H1 (cell line): ENCODE measurements around the gene LSR. TPM values are rescaled to one million over a fixed set of nuclear protein-coding genes. Genes with fewer than 3 reads are reported as not detected.

Source experiments
- CTCF ChIA-PET: fragments of 300-600 bp; sonication (Branson Sonifier 250); formaldehyde crosslinking; loops from one replicate; lab custom pipeline; 2021; ENCODE audit not compliant: partially characterized antibody; lab: Charles Lee
- POLR2A ChIA-PET: fragments of 300-600 bp; sonication (Branson Sonifier 250); formaldehyde crosslinking; loops from one replicate; lab custom pipeline; 2021; ENCODE audit warnings: inconsistent platforms; ENCODE audit not compliant: partially characterized antibody; lab: Charles Lee
- DNase-seq, 2 experiments: peaks; one replicate each; pipeline versions ENCODE4 v3.0.0 to v3.0.0-alpha.2; 2010 to 2022; ENCODE audit warnings: low spot score in 2 of 2, low read depth in 1 of 2, mixed read lengths in 1 of 2
- FAIRE-seq: peaks from 2 replicates; lab custom pipeline; 2011; peaks lifted over from hg19 to GRCh38; lab: Jason Lieb, UNC
- H2AFZ ChIP-seq: 2 replicates; pipeline ENCODE4 v1.8.1; 2012; ENCODE audit warnings: low read length, inconsistent platforms
- H2AK5ac ChIP-seq: 2 replicates; pipeline ENCODE4 v1.6.1; 2013; ENCODE audit warnings: low read depth, low read length
- H2BK120ac ChIP-seq: replicated peaks from 2 replicates; pipeline ENCODE3; 2013; ENCODE audit warnings: low read depth, low read length, inconsistent platforms
- H2BK12ac ChIP-seq: 2 replicates; pipeline ENCODE4 v1.6.1; 2013; ENCODE audit warnings: low read depth, low read length
- H2BK15ac ChIP-seq: 2 replicates; pipeline ENCODE4 v1.6.1; 2013; ENCODE audit warnings: low read length
- H2BK20ac ChIP-seq: 2 replicates; pipeline ENCODE4 v1.6.1; 2013; ENCODE audit warnings: low read length
- H2BK5ac ChIP-seq: 2 replicates; pipeline ENCODE4 v1.6.1; 2013; ENCODE audit warnings: low read depth, low read length
- H3K14ac ChIP-seq: 2 replicates; pipeline ENCODE4 v1.6.1; 2013; ENCODE audit warnings: inconsistent platforms; ENCODE audit not compliant: insufficient read length
- H3K18ac ChIP-seq: 2 replicates; pipeline ENCODE4 v1.6.1; 2013; ENCODE audit warnings: low read length; ENCODE audit errors: extremely low read depth
- H3K23ac ChIP-seq: 2 replicates; pipeline ENCODE4 v1.6.1; 2013; ENCODE audit warnings: inconsistent platforms; ENCODE audit not compliant: insufficient read length
- H3K23me2 ChIP-seq: 2 replicates; pipeline ENCODE4 v1.6.1; 2013; ENCODE audit warnings: low read depth, low read length
- H3K27ac ChIP-seq: 2 replicates; pipeline ENCODE4 v1.6.1; 2011; ENCODE audit warnings: low read depth, low read length, inconsistent platforms
- H3K27me3 ChIP-seq, 4 experiments: replicated peaks in 1 of 4; 1 replicate in 1 of 4; 2 replicates in 3 of 4; pipeline versions ENCODE4 v1.6.1 to v1.8.1; 2011 to 2013; ENCODE audit warnings: low read length in 3 of 4, mild to moderate bottlenecking in 3 of 4, inconsistent platforms in 2 of 4, mixed read lengths in 2 of 4, moderate library complexity in 1 of 4; ENCODE audit not compliant: control insufficient read depth in 3 of 4, insufficient read depth in 3 of 4; ENCODE audit errors: extremely low read depth in 1 of 4
- H3K36me3 ChIP-seq, 4 experiments: 2 replicates each; pipeline versions ENCODE4 v1.6.1 to v1.8.1; 2011 to 2013; ENCODE audit warnings: mild to moderate bottlenecking in 4 of 4, low read length in 3 of 4, moderate library complexity in 2 of 4, control low read depth in 1 of 4, inconsistent platforms in 1 of 4; ENCODE audit not compliant: insufficient read depth in 4 of 4, control insufficient read depth in 2 of 4
- H3K4ac ChIP-seq: replicated peaks from 2 replicates; pipeline ENCODE3; 2013; ENCODE audit warnings: low read length, low read depth, mixed read lengths, inconsistent platforms; ENCODE audit not compliant: insufficient read length
- H3K4me1 ChIP-seq, 4 experiments: replicated peaks in 1 of 4; 1 replicate in 1 of 4; 2 replicates in 3 of 4; pipeline versions ENCODE4 v1.6.1 to v1.8.1; 2011 to 2013; ENCODE audit warnings: low read length in 3 of 4, inconsistent platforms in 2 of 4, mixed read lengths in 1 of 4; ENCODE audit not compliant: insufficient read depth in 4 of 4, control insufficient read depth in 3 of 4
- H3K4me2 ChIP-seq, 2 experiments: 2 replicates each; pipeline versions ENCODE4 v1.6.1 to v1.8.1; 2011 to 2013; ENCODE audit warnings: low read depth in 2 of 2, low read length in 2 of 2, control low read depth in 1 of 2, inconsistent platforms in 1 of 2, mild to moderate bottlenecking in 1 of 2; ENCODE audit not compliant: insufficient read depth in 1 of 2
- H3K4me3 ChIP-seq, 4 experiments: fragments of 200-600, 300-600 bp in 1 of 4; sonication (generic), shearing (Covaris generic), sonication (Bioruptor Twin) in 1 of 4; 2 replicates each; pipeline versions ENCODE4 v1.5.1 to v1.8.1; 2011 to 2016; ENCODE audit warnings: low read length in 4 of 4, low read depth in 3 of 4, control low read depth in 2 of 4, inconsistent platforms in 2 of 4, mild to moderate bottlenecking in 2 of 4, mixed read lengths in 1 of 4, moderate library complexity in 1 of 4; ENCODE audit not compliant: insufficient read depth in 2 of 4; ENCODE audit errors: extremely low read depth in 1 of 4
- H3K56ac ChIP-seq: replicated peaks from 2 replicates; pipeline ENCODE3; 2013; ENCODE audit warnings: low read depth, mild to moderate bottlenecking, mixed read lengths, low read length, inconsistent platforms; ENCODE audit not compliant: insufficient read length
- H3K79me1 ChIP-seq: 2 replicates; pipeline ENCODE4 v1.6.1; 2013; ENCODE audit warnings: low read depth, low read length, control low read depth
- H3K79me2 ChIP-seq, 2 experiments: 2 replicates each; pipeline versions ENCODE4 v1.6.1 to v1.8.1; 2012 to 2013; ENCODE audit warnings: low read length in 2 of 2, mild to moderate bottlenecking in 2 of 2, inconsistent platforms in 1 of 2; ENCODE audit not compliant: insufficient read depth in 2 of 2, control insufficient read depth in 1 of 2
- H3K9ac ChIP-seq, 4 experiments: replicated peaks in 1 of 4; 1 replicate in 1 of 4; 2 replicates in 3 of 4; pipeline versions ENCODE4 v1.6.1 to v1.8.1; 2011 to 2013; ENCODE audit warnings: low read depth in 3 of 4, low read length in 3 of 4, control low read depth in 2 of 4, mild to moderate bottlenecking in 2 of 4, moderate library complexity in 2 of 4, inconsistent platforms in 1 of 4; ENCODE audit errors: extremely low read depth in 1 of 4
- H3K9me3 ChIP-seq, 2 experiments: 2 replicates each; pipeline versions ENCODE4 v1.6.1 to v1.8.1; 2012 to 2013; ENCODE audit warnings: mild to moderate bottlenecking in 2 of 2, moderate library complexity in 2 of 2, control low read depth in 1 of 2, inconsistent platforms in 1 of 2, low read depth in 1 of 2, low read length in 1 of 2, mixed read lengths in 1 of 2; ENCODE audit not compliant: insufficient read depth in 2 of 2
- H4K20me1 ChIP-seq, 2 experiments: replicated peaks in 1 of 2; 2 replicates each; pipeline versions ENCODE3 to v1.8.1; 2011 to 2013; ENCODE audit warnings: inconsistent platforms in 2 of 2, low read length in 2 of 2, mild to moderate bottlenecking in 1 of 2; ENCODE audit not compliant: insufficient read depth in 2 of 2, control insufficient read depth in 1 of 2
- H4K5ac ChIP-seq: 2 replicates; pipeline ENCODE4 v1.6.1; 2013; ENCODE audit warnings: low read length, low read depth, mixed read lengths, inconsistent platforms; ENCODE audit not compliant: insufficient read length
- H4K8ac ChIP-seq: 2 replicates; pipeline ENCODE4 v1.8.0; 2013; ENCODE audit warnings: mild to moderate bottlenecking, moderate library complexity, low read length, inconsistent platforms; ENCODE audit not compliant: insufficient read depth; ENCODE audit errors: extremely low read depth
- H4K91ac ChIP-seq: replicated peaks from 2 replicates; pipeline ENCODE3; 2013; ENCODE audit warnings: low read length, mixed read lengths, inconsistent platforms; ENCODE audit not compliant: insufficient read length
- HDAC6 ChIP-seq: IDR thresholded peaks from one replicate; pipeline ENCODE4 v1.7.1; 2012; ENCODE audit warnings: low read depth, mild to moderate bottlenecking, inconsistent platforms, low read length, moderate library complexity
- SUZ12 ChIP-seq: fragments of 200-600 bp; sonication (generic); IDR thresholded peaks from 2 replicates; pipeline ENCODE4 v1.6.1; 2012; ENCODE audit warnings: mild to moderate bottlenecking, inconsistent platforms, low read length, moderate library complexity, mixed read lengths
- WGBS, 2 experiments: shearing (Covaris generic) in 1 of 2; methylation state at CpG; one replicate each; pipeline versions ENCODE4 v1.1.6 to v1.1.7; 2013 to 2015; ENCODE audit warnings: low lambda C conversion rate in 2 of 2, mixed read lengths in 2 of 2, inconsistent platforms in 1 of 2, low coverage in 1 of 2, missing lambda C conversion rate in 1 of 2; ENCODE audit not compliant: insufficient replicate concordance in 2 of 2, insufficient coverage in 1 of 2, insufficient read length in 1 of 2; ENCODE audit errors: extremely low coverage in 1 of 2, missing lambda C conversion rate in 1 of 2; 5-methylcytosine and 5-hydroxymethylcytosine counted together
- polyA plus RNA-seq, 7 experiments: library from polyadenylated mRNA; depleted of rRNA in 3 of 7; stranded (reverse) in 5 of 7; unstranded in 2 of 7; fragments of >200 nt in 5 of 7; fragments of 200-250 nt in 2 of 7; gene quantifications; 1 replicate in 5 of 7; 2 replicates in 1 of 7; 4 replicates in 1 of 7; pipeline versions ENCODE4 v1.2.1 to v1.2.3, GENCODE V29; 2011 to 2013; ENCODE audit warnings: missing spikeins in 2 of 7, mixed read lengths in 2 of 7
- total RNA-seq: library from RNA; stranded (reverse); fragmentation: NEBNext Ultra II Directional; extraction: Animal tissue kit (Norgen Biotek cat#: 25700); gene quantifications from 2 replicates; pipeline ENCODE4 v1.2.1, GENCODE V29; 2021

LSR gene
- total and polyA plus RNA-seq, 2 of the 8 experiments (the other 6 are each of a cell fraction or from before 2014, with no cell fraction given): 159 to 186 TPM

DNA sequence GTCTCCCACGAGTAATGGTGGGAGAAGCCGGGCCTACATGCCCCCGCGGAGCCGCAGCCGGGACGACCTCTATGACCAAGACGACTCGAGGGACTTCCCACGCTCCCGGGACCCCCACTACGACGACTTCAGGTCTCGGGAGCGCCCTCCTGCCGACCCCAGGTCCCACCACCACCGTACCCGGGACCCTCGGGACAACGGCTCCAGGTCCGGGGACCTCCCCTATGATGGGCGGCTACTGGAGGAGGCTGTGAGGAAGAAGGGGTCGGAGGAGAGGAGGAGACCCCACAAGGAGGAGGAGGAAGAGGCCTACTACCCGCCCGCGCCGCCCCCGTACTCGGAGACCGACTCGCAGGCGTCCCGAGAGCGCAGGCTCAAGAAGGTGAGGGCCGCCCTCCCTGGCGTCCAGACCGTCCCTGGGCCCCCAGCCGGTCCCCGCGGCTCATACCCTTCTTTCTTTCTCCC, 18.6 kb downstream of the LSR start:
- Histone ChIP-seq H3K4me2 (peak overlapping the region; percentile 70 to 75), H3K4me1 (peaks cover 0 to 14% (median 8%) of the 10 kb centered on the region in 4 experiments; a peak in 5 of 7 replicates), H2BK120ac (no peak overlapping the region), H3K23ac (no peak overlapping the region), H3K27ac (peak overlapping the region; percentile 38; the same call in 1 of the 2 replicates), H4K5ac (peak overlapping the region; percentile 13), H3K4ac (no peak overlapping the region), H3K14ac (no peak overlapping the region), H4K8ac (peak overlapping the region; percentile 86; the same call in 1 of the 2 replicates), H3K9me3 (peaks cover 0 to under 1% of the 10 kb centered on the region in 2 experiments; a peak in 1 of 4 replicates), H3K56ac (no peak overlapping the region), H2BK20ac (no peak overlapping the region), H2BK15ac (no peak overlapping the region), H3K36me3 (peaks cover 15 to 48% (median 33%) of the 10 kb centered on the region in 4 experiments; a peak in 7 of 8 replicates), H3K23me2 (no peaks in the 10 kb centered on the region; the same call in 1 of the 2 replicates), H3K4me3 (peak overlapping the region; percentile 32 to 77 (median 52)), H4K20me1 (peaks cover 3 to 24% of the 10 kb centered on the region in 2 experiments), H4K91ac (peak overlapping the region; percentile 17), H3K79me2 (0 out of 4 replicates have a peak, but pooled peaks cover 0 to 5% of the 10 kb centered on the region in 2 experiments), H3K9ac (peak overlapping the region; percentile 34 to 56 (median 42)), H2AFZ (no peak overlapping the region), H3K18ac (no peak overlapping the region; the same call in 1 of the 2 replicates), H2BK5ac (no peak overlapping the region; the same call in 1 of the 2 replicates), H3K79me1 (peaks cover 6% of the 10 kb centered on the region; the same call in 1 of the 2 replicates), H3K27me3 (no peaks in the 10 kb centered on the region), H2BK12ac (no peak overlapping the region), H2AK5ac (no peak overlapping the region)
- WGBS, 2 experiments: 82% methylated on average over 15 of the region's 40 CpGs; no CpG with 5 or more reads in 1 of the 2 experiments
- CTCF ChIA-PET: interaction anchor here (0.6 kb wide), 1 partner anchor 555 kb away, joined by 4 read pairs; no protein-coding TSS in a partner anchor
- DNase-seq: peak in 1 of 2 experiments; percentile 70
- POLR2A ChIA-PET: interaction anchor here (0.5 to 10.5 kb wide), 10 partner anchors 14 to 113 kb away, joined by 3 to 146 read pairs (median 4); partner anchors contain the start of genes FXYD5, HAMP and LSR
- no peak for FAIRE-seq
- no peak for TF ChIP-seq SUZ12
- TF ChIP-seq HDAC6: no peak
